ENCODE data around the gene GABRB1.
"Not testable (repeated sequence)": the region's sequence is repeated elsewhere in the genome, so short reads cannot be mapped to it uniquely, and the experiment has no call there.

GABRB1 gene

DNA sequence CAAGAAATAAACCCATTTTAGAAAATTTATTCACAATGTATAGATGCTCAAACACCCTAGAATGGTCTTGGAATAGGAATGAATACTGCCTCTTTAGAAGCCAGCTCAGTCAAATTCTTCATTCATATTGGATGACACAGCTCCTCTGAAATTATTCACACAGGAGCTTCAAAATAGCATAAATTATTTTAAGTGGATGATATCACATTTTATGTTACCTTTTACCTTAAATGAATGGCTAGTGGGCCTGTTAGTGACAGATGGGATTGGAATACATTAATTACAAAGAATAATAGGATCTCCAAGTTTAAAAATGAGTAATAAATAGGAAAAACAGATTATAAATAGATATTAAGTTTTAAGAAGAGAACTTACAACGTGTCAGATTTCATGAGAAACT is 184.4 kb downstream of the GABRB1 start:
- no peak for DNase-seq

GRCh38 chr4:47217291-47217690 is 185.9 kb downstream of the GABRB1 start:
- no peak for DNase-seq

DNA sequence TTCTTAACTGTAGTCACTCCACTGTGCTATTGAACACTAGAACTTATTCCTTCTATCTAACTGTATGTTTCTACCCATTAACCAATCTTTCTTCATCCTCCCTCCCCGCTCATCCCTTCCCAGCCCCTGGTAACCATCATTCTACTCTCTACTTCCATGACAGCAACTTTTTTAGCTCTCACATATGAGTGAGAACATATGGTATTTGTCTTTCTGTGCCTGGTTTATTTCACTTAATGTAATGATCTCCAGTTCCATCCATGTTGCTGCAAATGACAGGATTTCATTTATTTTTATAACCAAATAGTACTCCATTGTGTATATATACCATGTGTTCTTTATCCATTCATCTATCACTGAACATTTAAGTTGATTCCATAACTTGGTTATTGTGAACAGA is 186.5 kb downstream of the GABRB1 start:
- no peak for DNase-seq

- no peak for DNase-seq
These were observed 187.3 kb downstream of the GABRB1 start for GRCh38 chr4:47218631-47219030.

GRCh38 chr4:47219586-47219985 is 188.2 kb downstream of the GABRB1 start:
- no peak for DNase-seq

DNA sequence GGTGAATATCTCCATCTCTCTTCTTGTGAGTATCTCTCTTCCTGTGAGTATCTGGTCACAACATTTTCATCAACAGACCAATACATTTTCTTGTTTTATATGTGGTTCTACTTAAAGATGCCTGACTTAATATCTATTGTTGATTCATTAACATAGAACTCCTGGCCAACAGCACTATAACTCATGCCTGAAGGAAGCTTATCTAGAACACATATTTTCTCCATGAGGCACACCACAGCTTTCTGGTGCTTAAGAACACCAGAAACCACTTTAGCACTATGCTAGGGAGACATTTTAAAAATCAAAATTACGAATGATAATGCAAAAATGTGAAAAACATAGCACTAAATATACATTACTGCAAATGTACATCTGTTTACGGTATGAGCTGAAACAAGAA is 190.4 kb downstream of the GABRB1 start:
- no peak for DNase-seq

- no peak for DNase-seq
These were observed 190.9 kb downstream of the GABRB1 start for GRCh38 chr4:47222276-47222675.

- no peak for DNase-seq
These were observed 193.0 kb downstream of the GABRB1 start for GRCh38 chr4:47224361-47224760.

GRCh38 chr4:47235721-47236120 is 204.4 kb downstream of the GABRB1 start:
- no peak for DNase-seq

- no peak for DNase-seq
These were observed 207.3 kb downstream of the GABRB1 start for GRCh38 chr4:47238667-47239066.

DNA sequence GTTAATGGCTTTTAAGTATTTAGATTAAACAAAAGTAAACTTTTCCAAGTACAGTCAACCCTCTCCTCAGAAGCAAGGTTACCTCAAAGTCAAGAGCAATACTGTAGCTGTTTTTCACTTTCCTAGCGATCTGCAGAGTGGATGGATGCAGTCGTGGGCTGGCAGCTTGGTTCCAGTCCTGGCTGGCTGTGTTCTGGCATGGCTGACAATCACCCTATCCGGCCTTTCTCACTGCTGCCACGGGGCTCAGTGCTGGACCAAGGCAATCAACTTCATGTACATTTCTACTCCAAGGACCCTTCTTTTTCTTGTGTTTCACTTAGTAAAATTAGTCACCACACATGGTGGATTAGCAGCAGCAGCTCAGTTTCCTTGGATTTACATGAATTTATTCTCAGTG is 208.3 kb downstream of the GABRB1 start:
- no peak for DNase-seq

DNA sequence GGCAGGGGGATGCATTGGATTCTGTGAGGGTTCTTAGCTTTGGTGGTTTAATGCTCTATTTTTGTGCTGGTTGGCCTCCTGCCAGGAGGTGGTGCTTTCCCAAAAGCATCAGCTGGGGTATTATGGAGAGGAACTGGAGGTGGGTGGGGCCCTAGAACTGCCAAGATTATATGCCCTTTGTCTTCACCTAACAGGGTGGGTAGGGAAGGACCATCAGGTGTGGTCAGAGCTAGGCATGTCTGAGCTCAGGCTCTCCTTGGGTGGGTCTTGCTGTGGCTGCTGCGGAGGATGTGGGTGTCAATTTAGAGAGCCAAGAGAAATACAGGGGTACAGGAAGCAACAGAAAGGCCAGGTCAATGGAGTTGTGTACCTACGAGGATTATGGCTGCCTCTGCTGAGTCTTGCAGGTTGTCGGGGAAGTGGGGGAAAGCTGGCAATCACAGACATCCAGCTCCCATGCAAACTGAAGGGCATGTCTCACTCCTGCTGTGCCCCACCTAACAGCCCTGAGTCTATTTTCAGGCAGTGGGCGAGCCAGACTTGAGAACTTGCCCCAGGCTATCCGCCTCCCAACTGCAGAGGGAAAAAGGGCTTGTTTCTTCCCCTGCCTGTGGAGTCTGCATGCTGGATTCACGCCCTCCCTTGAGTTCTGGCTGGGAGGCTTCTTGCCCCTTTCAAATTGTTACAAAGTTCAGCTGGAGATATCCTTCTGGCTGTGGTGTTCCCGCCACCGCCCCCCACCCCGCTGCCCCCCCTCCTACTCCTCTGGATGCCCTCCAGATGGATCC is 220.2 kb downstream of the GABRB1 start:
- no peak for DNase-seq

- no peak for DNase-seq
These were observed 232.4 kb downstream of the GABRB1 start for GRCh38 chr4:47263721-47264120.

DNA sequence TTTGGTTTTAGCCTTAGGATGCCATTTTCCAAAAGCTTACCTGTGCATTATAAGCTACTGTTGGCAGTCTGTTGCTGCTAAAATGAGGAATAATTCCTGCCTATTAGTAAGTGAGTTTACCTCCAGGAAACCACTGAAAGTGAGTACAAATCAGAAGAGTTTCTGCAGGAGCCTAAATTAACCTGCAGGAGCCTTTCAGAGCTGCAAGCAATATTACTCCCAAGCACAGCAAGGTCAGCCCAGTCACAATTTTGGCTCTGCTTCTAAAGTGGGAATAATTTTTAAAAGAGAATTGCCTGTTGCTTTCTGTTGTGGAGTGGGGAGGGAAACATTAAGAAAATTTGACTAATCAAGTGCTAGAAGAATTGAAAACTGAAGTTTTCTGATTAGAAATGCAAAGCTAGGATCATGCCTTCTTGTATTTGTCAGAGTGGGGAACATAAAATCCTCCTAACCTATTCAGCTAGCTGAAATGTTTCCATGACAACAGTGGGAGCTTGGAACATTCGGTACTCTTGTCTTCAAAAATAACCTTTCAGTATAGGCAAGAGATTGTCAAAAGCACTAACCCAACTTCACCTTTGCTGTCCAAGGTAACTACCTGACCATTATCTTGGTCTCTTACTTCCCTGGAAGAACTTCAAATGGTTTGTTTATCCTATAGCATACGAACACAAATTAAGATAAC is 239.0 kb downstream of the GABRB1 start:
- DNase-seq, result no peak

DNA sequence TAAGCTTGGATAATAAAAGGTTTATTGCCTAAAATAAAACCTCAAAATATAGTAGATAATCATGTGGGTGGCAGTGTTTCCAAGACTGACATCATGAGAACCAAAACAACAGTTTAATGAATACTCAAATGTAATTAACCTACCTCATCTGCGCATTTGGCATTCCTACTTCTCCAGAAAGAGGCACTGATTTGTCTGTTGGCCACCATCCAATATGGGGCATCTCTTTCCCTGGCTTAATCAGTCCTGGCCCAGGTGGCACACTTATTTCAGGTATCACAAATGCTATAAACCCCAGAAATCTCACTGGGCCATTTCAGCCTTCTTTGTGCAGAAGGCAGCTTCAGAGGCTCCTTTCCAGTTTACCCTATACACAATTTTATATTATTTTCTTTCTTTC is 239.9 kb downstream of the GABRB1 start:
- no peak for DNase-seq

DNA sequence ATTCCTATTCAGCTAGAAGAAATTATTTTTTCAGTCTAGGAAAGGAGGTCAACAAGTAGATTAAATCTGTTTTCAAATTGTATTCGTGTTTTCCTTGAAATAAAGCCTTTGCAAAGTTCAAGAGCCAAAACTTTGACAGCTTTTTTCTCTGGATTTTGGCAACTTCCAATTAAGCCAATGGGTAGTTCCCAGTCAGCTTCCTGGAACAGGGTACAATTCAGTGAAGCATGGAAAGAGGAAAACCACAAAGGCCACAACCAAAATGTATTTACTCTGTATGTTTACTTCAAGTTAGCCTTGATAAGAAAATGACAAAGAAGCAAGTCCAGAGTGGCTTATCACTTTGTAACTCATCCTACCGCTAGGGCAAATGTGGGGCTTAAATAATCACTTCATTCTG is 243.5 kb downstream of the GABRB1 start:
- DNase-seq, result no peak

GRCh38 chr4:47275595-47275994 is 244.2 kb downstream of the GABRB1 start:
- no peak for DNase-seq

DNA sequence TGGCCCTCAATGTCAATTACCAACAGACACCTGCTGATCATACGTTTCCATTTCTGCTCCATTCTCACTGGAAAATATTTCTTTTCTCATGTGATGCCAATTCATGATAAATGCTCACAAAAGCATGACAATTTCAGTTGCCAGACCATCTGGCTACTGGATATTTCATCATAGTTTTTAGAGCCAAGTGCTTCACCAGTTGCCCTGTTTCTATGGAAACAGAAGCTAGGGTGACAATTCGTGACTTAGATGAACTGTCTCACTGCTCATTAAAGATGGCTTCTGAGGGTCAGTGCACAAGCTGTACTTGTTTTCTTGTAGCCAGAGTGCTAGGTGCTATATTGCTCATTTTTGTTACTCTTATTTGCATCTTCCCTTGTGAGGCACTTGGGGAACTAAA is 247.3 kb downstream of the GABRB1 start:
- DNase-seq, result no peak

DNA sequence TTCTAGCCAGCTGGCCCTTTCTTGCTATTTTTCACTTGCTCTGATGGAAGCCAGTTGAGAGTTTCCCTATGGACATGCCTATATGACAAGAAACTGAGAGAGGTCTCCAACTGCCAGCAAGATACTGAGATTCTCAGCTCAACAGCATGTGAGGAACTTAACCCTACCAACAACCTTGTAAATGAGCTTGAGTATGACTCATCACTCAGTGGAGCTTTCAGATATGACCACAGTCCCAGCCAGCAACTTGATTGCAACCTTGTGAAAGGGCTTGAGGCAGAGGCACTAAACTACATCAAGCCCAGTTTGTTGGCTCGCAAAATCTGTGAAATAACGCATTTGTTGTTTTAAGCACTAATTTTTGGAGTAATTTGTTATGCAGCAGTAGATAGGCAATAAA is 256.4 kb downstream of the GABRB1 start:
- no peak for DNase-seq

DNA sequence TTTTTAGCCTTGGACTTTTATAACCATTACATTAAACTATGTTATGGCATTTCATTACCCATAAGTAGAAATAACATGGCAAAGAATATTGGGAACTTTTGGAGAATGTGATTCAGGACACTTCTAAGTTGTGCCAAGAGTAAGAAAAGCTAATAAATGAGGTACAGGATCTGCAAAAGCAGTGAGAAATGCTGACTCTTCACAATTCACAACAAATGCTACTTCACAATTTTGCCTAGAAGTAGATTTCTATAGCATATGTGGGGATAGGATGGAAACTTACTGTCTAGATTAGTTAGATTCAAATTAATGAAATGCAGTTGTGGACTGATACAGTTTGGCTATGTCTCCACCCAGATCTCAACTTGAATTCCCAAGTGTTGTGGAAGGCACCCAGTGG is 258.4 kb downstream of the GABRB1 start:
- no peak for DNase-seq

DNA sequence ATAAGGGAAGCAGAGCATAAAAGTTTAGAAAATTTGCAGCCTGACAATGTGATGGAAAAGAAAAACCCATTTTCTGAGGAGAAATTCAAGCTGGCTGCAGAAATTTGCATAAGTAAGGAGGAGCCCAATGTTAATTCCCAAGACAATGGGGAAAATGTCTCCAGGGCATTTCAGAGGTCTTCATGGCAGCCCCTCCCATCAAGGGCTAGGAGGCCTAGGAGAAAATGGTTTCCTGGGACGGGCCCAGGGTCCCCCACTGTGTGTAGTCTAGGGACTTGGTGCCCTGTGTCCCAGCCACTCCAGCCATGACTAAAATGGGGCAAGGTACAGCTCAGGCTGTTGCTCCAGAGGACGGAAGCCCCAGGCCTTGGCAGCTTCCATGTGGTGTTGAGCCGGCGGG is 259.5 kb downstream of the GABRB1 start:
- not testable (repeated sequence) for DNase-seq

- DNase-seq, result no peak
These were observed 277.8 kb downstream of the GABRB1 start for GRCh38 chr4:47309165-47309564.

GRCh38 chr4:47312170-47312569 is 280.8 kb downstream of the GABRB1 start:
- DNase-seq, result no peak

GRCh38 chr4:47313384-47313783 is 282.0 kb downstream of the GABRB1 start:
- no peak for DNase-seq

GRCh38 chr4:47315346-47315745 is 284.0 kb downstream of the GABRB1 start:
- DNase-seq, result no peak

All from activated effector memory CD4-positive, alpha-beta T cell treated with anti-CD3 and anti-CD28 coated beads, Interleukin-2, amount 50 U/mL, for 16 hours (primary cell).